HEK293 (cell line): Measurements from ENCODE around the gene USP6NL.
A peak's percentile ranks its signal among the peaks of the same experiment; 100 is the strongest.

ENCODE experiments used
- CTCF ChIA-PET: fragments of 350-600 bp; formaldehyde crosslinking; extraction: SDS; loops from one replicate; lab custom pipeline; 2021; ENCODE audit warnings: antibody characterized with exemption; lab: Yijun Ruan, JAX
- POLR2A ChIA-PET: fragments of 300-600 bp; formaldehyde crosslinking; extraction: SDS; loops from one replicate; lab custom pipeline; 2020; ENCODE audit warnings: antibody characterized with exemption, inconsistent platforms; lab: Yijun Ruan, JAX
- H3K27ac ChIP-seq: fragments of 200-500 bp; sonication (Bioruptor generic); 2 replicates; pipeline ENCODE4 v1.5.1; 2014; ENCODE audit warnings: low read depth, low read length, control low read depth, inconsistent platforms; ENCODE audit errors: extremely low read depth
- H3K36me3 ChIP-seq, 2 experiments: fragments of 200-500 bp in 1 of 2; sonication (Bioruptor generic) in 1 of 2; 1 replicate in 1 of 2; 2 replicates in 1 of 2; pipeline ENCODE4 v1.5.1; 2014 to 2017; ENCODE audit warnings: inconsistent platforms in 2 of 2, low read length in 2 of 2; ENCODE audit not compliant: control insufficient read depth in 2 of 2, insufficient read depth in 1 of 2
- H3K4me1 ChIP-seq: fragments of 200-500 bp; sonication (Bioruptor generic); 2 replicates; pipeline ENCODE4 v1.5.1; 2014; ENCODE audit warnings: mild to moderate bottlenecking, low read length, inconsistent platforms; ENCODE audit not compliant: control insufficient read depth, insufficient read depth
- H3K4me3 ChIP-seq: 2 replicates; pipeline ENCODE4 v1.5.1; 2011; ENCODE audit warnings: low read depth, mild to moderate bottlenecking, control low read depth, low read length, moderate library complexity
- H3K9me3 ChIP-seq: fragments of 200-500 bp; sonication (Bioruptor generic); 2 replicates; pipeline ENCODE4 v1.5.1; 2014; ENCODE audit warnings: low read depth, low read length, inconsistent platforms; ENCODE audit not compliant: control insufficient read depth, insufficient read depth
- BCL11B ChIP-seq: fragments of 450-650 bp; formaldehyde crosslinking; IDR thresholded peaks from 2 replicates; pipeline ENCODE4 v1.5.1; 2016; ENCODE audit warnings: low read depth, missing biosample characterization, missing genetic modification characterization
- CTCF ChIP-seq: fragments of 450-650 bp; formaldehyde crosslinking; IDR thresholded peaks from 2 replicates; pipeline ENCODE4 v1.5.1; 2016; ENCODE audit warnings: missing biosample characterization, missing genetic modification characterization
- FEZF1 ChIP-seq: fragments of 450-650 bp; formaldehyde crosslinking; IDR thresholded peaks from 2 replicates; pipeline ENCODE4 v1.5.1; 2016; ENCODE audit warnings: missing biosample characterization, missing genetic modification characterization
- GLI2 ChIP-seq: fragments of 450-650 bp; formaldehyde crosslinking; IDR thresholded peaks from 2 replicates; pipeline ENCODE4; 2017; ENCODE audit warnings: missing biosample characterization, missing genetic modification characterization, low read depth, borderline replicate concordance
- SCRT1 ChIP-seq: fragments of 450-650 bp; formaldehyde crosslinking; IDR thresholded peaks from 2 replicates; pipeline ENCODE4 v1.5.1; 2016; ENCODE audit warnings: missing biosample characterization, missing genetic modification characterization, borderline replicate concordance
- SETDB1 ChIP-seq: IDR thresholded peaks from one replicate; pipeline ENCODE4 v1.6.1; 2017; ENCODE audit warnings: mild to moderate bottlenecking, low read length, moderate library complexity, mixed read lengths; ENCODE audit not compliant: insufficient read length
- ZBTB7A ChIP-seq: fragments of 450-650 bp; formaldehyde crosslinking; IDR thresholded peaks from 2 replicates; pipeline ENCODE4 v1.5.1; 2016; ENCODE audit warnings: low read depth, missing biosample characterization, missing genetic modification characterization
- ZFP3 ChIP-seq: fragments of 450-650 bp; formaldehyde crosslinking; IDR thresholded peaks from 2 replicates; pipeline ENCODE4 v1.5.1; 2016; ENCODE audit warnings: low read depth, missing biosample characterization, missing genetic modification characterization
- ZNF394 ChIP-seq: fragments of 450-650 bp; formaldehyde crosslinking; IDR thresholded peaks from 2 replicates; pipeline ENCODE4 v1.5.1; 2016; ENCODE audit warnings: missing biosample characterization, missing genetic modification characterization, mild to moderate bottlenecking, moderate library complexity, borderline replicate concordance
- ZNF423 ChIP-seq: fragments of 450-650 bp; formaldehyde crosslinking; IDR thresholded peaks from 2 replicates; pipeline ENCODE4 v1.5.1; 2016; ENCODE audit warnings: missing biosample characterization, missing genetic modification characterization
- ZNF530 ChIP-seq: fragments of 450-650 bp; formaldehyde crosslinking; IDR thresholded peaks from 2 replicates; pipeline ENCODE4 v1.5.1; 2016; ENCODE audit warnings: low read depth, missing biosample characterization, missing genetic modification characterization
- ZNF571 ChIP-seq: fragments of 450-650 bp; formaldehyde crosslinking; IDR thresholded peaks from 2 replicates; pipeline ENCODE4 v1.5.0; 2017; ENCODE audit warnings: missing biosample characterization, missing genetic modification characterization
- ZNF621 ChIP-seq: fragments of 450-650 bp; formaldehyde crosslinking; IDR thresholded peaks from 2 replicates; pipeline ENCODE4 v1.5.1; 2017; ENCODE audit warnings: missing biosample characterization, missing genetic modification characterization
- ZNF623 ChIP-seq: fragments of 450-650 bp; formaldehyde crosslinking; IDR thresholded peaks from 2 replicates; pipeline ENCODE4 v1.5.1; 2016; ENCODE audit warnings: missing biosample characterization, missing genetic modification characterization
- ZNF645 ChIP-seq: fragments of 450-650 bp; formaldehyde crosslinking; IDR thresholded peaks from 2 replicates; pipeline ENCODE4; 2016; ENCODE audit warnings: missing biosample characterization, missing genetic modification characterization
- ZNF654 ChIP-seq: fragments of 450-650 bp; formaldehyde crosslinking; IDR thresholded peaks from 2 replicates; pipeline ENCODE4 v1.5.1; 2016; ENCODE audit warnings: low read depth, missing biosample characterization, missing genetic modification characterization
- ZNF660 ChIP-seq: fragments of 450-650 bp; IDR thresholded peaks from 2 replicates; pipeline ENCODE4 v1.5.1; 2018; ENCODE audit warnings: missing biosample characterization, mild to moderate bottlenecking, missing genetic modification characterization
- ZNF792 ChIP-seq: fragments of 450-650 bp; formaldehyde crosslinking; IDR thresholded peaks from 2 replicates; pipeline ENCODE4 v1.5.1; 2016; ENCODE audit warnings: missing biosample characterization, missing genetic modification characterization
- ZSCAN4 ChIP-seq: fragments of 450-650 bp; formaldehyde crosslinking; IDR thresholded peaks from 2 replicates; pipeline ENCODE4 v1.5.1; 2017; ENCODE audit warnings: missing biosample characterization, missing genetic modification characterization
- TF ChIP-seq, protein P1 (sequence below): fragments of 450-650 bp; formaldehyde crosslinking; IDR thresholded peaks from 2 replicates; pipeline ENCODE4 v1.5.1; 2016; ENCODE audit warnings: missing biosample characterization, missing genetic modification characterization
- TF ChIP-seq, protein P2 (sequence below): fragments of 450-650 bp; formaldehyde crosslinking; IDR thresholded peaks from 2 replicates; pipeline ENCODE4 v1.5.1; 2016; ENCODE audit warnings: missing biosample characterization, missing genetic modification characterization

The USP6NL gene

DNA sequence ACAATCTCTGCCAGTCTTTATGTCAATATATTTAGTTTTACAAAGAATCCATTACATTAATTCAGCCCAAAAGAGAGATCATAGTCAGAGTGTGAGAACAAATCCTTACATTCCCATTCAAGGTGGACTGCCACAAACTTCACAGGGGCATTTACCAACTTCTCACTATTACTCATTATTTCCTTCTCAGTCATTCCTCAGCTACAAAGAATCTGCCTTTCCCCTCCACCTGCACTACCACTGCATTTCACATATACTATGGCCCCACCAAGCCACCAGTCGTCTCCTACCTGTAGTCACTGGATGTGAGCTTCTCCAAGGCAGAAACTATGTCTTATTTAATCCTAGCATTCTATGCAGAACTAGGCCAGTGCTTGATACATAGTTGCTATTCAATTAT lies 94.3 kb downstream of the USP6NL start:
- ChIA-PET POLR2A (no interaction called here), CTCF (interaction anchor here (1.2 to 3.0 kb wide), 3 partner anchors 8 to 244 kb away, joined by 3 to 21 read pairs (median 6); no protein-coding TSS in a partner anchor)
- H3K4me1 ChIP-seq: no peaks in the 10 kb centered on the region
- no peak overlapping the region for H3K4me3 ChIP-seq
- no peak for TF ChIP-seq ZNF423
- TF ChIP-seq, protein P1, sequence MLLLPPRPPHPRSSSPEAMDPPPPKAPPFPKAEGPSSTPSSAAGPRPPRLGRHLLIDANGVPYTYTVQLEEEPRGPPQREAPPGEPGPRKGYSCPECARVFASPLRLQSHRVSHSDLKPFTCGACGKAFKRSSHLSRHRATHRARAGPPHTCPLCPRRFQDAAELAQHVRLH: no peak
- no peak overlapping the region for H3K27ac ChIP-seq
- H3K9me3 ChIP-seq: no peaks in the 10 kb centered on the region
- no peaks in the 10 kb centered on the region for H3K36me3 ChIP-seq

DNA sequence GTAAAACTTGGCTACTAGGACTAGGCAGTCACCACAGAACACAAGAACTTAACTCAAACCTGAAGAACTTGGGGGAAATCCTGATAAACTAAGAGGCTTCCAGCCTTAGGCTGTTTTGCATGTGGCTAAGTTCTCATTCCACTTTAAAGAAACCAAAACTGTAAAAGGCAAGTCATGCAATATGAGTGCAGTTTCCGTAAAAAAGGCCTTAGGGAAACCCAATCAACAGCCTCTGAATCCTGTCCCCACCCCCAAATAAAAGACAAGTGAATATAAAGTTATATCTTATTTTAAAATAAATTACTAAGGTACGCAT lies 95.1 kb downstream of the USP6NL start:
- H3K9me3 ChIP-seq: no peaks in the 10 kb centered on the region
- TF ChIP-seq FEZF1 (tag by site-specific recombination): peak; percentile 45; the same call in 1 of the 2 replicates
- no peak for TF ChIP-seq SETDB1
- no peak for TF ChIP-seq ZNF621 (tag by site-specific recombination)
- no peak overlapping the region for H3K4me3 ChIP-seq
- no peaks in the 10 kb centered on the region for H3K36me3 ChIP-seq
- POLR2A ChIA-PET: no interaction called here
- CTCF ChIA-PET: interaction anchor here (0.5 to 3.9 kb wide), 14 partner anchors 11 to 240 kb away, joined by 3 to 59 read pairs (median 6); no protein-coding TSS in a partner anchor
- H3K27ac ChIP-seq: no peak overlapping the region
- no peaks in the 10 kb centered on the region for H3K4me1 ChIP-seq

DNA sequence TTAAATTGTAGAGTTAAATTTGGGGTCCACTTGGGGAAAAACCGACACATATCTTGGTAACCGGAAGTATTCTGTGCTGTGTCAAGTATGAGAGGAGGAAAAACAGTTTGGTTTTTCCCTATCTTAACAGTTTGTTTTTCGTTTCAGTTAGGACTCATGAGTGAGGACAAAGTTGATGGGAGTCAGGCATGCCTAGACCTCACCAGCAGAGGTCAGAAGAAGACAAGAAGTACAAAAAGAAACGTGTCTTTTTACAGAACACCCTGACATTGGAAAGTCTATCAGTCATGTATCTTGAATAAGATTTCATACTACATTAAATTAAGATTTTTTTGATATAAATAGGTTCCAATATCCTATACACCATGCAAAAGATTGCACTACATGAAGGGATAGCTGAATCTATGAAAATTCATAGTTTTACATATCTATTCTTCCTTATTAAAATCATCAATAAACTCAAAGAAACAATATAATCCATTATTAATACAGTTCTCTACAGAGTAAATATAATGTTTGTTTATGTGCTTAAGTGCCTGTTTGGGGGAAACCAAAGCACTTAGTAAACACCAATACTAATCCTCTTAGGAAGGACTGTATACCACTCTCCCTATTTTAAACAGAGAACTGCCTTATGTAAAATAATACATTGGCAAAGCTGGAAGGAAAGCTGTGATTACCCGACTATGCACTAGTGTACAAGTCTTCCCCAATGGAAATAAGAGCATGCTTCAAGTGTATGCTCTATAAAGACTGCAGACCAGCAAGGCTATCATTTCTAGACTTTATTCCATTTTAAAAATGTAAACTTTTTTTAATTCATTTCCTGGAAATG lies 95.6 kb downstream of the USP6NL start:
- H3K27ac ChIP-seq: no peak overlapping the region
- H3K36me3 ChIP-seq: no peaks in the 10 kb centered on the region
- no peak overlapping the region for H3K4me3 ChIP-seq
- TF ChIP-seq ZNF654 (tag by site-specific recombination) (peak; percentile 89), ZNF660 (peak; percentile 32; the same call in 1 of the 2 replicates), CTCF (tag by site-specific recombination) (peak; percentile 52; the same call in 1 of the 2 replicates), ZSCAN4 (no peak)
- TF ChIP-seq, all 188 proteins: peak for 3
- POLR2A ChIA-PET: no interaction called here
- Histone ChIP-seq H3K9me3 (no peaks in the 10 kb centered on the region), H3K4me1 (no peaks in the 10 kb centered on the region)
- CTCF ChIA-PET: interaction anchor here (0.5 to 3.9 kb wide), 23 partner anchors 8 to 1229 kb away, joined by 3 to 59 read pairs (median 4); no protein-coding TSS in a partner anchor

- Histone ChIP-seq H3K27ac (no peak overlapping the region), H3K36me3 (no peaks in the 10 kb centered on the region), H3K4me1 (no peaks in the 10 kb centered on the region), H3K4me3 (no peak overlapping the region), H3K9me3 (no peaks in the 10 kb centered on the region)
- ChIA-PET POLR2A (no interaction called here), CTCF (interaction anchor here (0.7 to 3.9 kb wide), 4 partner anchors 210 to 269 kb away, joined by 3 to 59 read pairs (median 14); no protein-coding TSS in a partner anchor)
- TF ChIP-seq ZBTB7A (tag by site-specific recombination) (no peak), ZNF792 (tag by site-specific recombination) (no peak), BCL11B (tag by site-specific recombination) (no peak), SCRT1 (no peak), ZNF571 (no peak), ZNF645 (no peak), ZFP3 (tag by site-specific recombination) (no peak), ZNF623 (tag by site-specific recombination) (no peak), GLI2 (tag by site-specific recombination) (no peak), ZNF394 (tag by site-specific recombination) (no peak), ZNF530 (no peak)
- TF ChIP-seq, protein P1: no peak
- TF ChIP-seq, protein P2, sequence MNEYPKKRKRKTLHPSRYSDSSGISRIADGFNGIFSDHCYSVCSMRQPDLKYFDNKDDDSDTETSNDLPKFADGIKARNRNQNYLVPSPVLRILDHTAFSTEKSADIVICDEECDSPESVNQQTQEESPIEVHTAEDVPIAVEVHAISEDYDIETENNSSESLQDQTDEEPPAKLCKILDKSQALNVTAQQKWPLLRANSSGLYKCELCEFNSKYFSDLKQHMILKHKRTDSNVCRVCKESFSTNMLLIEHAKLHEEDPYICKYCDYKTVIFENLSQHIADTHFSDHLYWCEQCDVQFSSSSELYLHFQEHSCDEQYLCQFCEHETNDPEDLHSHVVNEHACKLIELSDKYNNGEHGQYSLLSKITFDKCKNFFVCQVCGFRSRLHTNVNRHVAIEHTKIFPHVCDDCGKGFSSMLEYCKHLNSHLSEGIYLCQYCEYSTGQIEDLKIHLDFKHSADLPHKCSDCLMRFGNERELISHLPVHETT (tag by site-specific recombination): no peak
Observed at GRCh38 chr10:11513727-11514126, 97.7 kb downstream of the USP6NL start.
